Measurements from ENCODE around the gene CFAP91.

- TF ChIP-seq CTCF (IDR thresholded peaks at IDR 0.05): no peak
- TF ChIP-seq POLR2AphosphoS5 (IDR thresholded peaks at IDR 0.05; ENCODE audit: low read depth, low read length): no peak
- TF ChIP-seq REST (IDR thresholded peaks at IDR 0.05; ENCODE audit: insufficient read depth in 1 of 2, low read depth in 2 of 2, low read length in 1 of 2): no peak
- TF ChIP-seq SIN3A (IDR thresholded peaks at IDR 0.05; ENCODE audit: borderline replicate concordance, insufficient read depth, low read depth, low read length): no peak
- no peak for TF ChIP-seq TCF7L2 (IDR thresholded peaks at IDR 0.05; ENCODE audit: low read depth, low read length)
Measured at GRCh38 chr3:119695480-119695879, 7.3 kb upstream of the CFAP91 start.
